GOT3 (cell line): ENCODE results near the gene ATP5F1D.
"Not testable (repeated sequence)": the region's sequence is repeated elsewhere in the genome, so short reads cannot be mapped to it uniquely, and the experiment has no call there.

ENCODE experiments used
- DNase-seq: peaks from one replicate; lab custom pipeline; 2025; ENCODE audit warnings: mixed read lengths; lab: John Stamatoyannopoulos, UW

The ATP5F1D gene

DNA sequence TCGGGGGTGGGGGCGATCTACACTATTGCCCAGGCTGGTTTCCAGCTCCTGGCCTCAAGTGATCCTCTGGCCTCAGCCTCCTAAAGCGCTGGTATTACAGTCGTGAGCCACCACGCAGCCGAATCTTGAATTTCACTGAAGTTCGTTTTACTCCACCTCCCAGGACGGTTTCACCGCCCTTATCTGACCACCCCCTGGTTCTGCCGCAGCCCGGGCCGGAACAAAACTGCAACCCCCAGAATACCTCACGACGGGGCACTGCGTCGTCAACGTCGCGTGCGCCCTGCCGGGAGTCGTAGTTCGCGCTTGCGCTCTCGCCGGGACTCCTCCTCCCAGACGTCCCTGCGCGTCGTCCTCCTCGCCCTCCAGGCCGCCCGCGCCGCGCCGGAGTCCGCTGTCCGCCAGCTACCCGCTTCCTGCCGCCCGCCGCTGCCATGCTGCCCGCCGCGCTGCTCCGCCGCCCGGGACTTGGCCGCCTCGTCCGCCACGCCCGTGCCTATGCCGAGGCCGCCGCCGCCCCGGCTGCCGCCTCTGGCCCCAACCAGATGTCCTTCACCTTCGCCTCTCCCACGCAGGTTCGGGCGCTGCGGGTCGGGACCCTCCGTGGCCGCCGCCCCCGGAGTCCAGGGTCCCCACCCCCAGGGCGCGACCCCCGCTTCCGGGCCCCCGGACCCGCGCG is at the start of gene ATP5F1D:
ATP5F1D (plus strand) TSS at position 335 of the 679 bp plus-strand sequence; CDS start at position 435, 100 bp downstream.
- peak; percentile 73 for DNase-seq

DNA sequence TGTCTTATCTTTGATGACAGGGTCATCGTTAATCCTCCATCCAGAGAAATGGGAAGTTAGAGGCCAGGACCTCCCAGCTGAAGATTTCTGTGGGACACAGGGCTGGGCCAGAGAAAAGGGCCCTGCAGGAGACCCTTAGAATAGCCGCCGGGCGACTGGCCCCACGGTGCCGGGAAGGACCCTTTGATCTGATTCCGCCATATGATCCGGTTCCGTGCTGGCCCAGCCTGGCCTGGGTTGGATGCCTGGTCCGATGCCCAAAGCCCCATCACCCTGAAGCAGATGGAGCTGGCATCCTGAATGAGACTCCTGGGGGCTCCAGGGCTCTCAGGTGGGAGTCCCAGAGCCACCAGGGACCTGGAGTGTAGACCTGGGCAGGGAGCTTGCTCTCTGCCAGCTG is 42.0 kb upstream of the ATP5F1D start:
- DNase-seq: no peak

DNA sequence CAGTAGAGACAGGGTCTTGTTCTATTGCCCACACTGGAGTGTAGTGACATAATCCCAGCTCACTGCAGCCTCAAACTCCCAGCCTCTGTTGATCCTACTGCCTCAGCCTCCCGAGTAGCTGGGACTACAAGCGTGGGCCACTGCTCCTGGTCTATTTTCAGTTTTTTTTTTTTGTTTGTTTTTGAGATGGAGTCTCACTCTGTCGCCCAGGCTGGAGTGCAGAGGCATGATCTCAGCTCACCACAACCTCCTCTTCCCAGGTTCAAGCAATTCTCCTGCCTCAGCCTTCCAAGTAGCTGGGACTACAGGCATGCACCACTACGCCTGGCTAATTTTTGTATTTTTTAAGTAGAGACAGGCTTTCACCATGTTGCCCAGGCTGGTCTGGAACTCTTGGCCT is 40.9 kb upstream of the ATP5F1D start:
- not testable (repeated sequence) for DNase-seq

DNA sequence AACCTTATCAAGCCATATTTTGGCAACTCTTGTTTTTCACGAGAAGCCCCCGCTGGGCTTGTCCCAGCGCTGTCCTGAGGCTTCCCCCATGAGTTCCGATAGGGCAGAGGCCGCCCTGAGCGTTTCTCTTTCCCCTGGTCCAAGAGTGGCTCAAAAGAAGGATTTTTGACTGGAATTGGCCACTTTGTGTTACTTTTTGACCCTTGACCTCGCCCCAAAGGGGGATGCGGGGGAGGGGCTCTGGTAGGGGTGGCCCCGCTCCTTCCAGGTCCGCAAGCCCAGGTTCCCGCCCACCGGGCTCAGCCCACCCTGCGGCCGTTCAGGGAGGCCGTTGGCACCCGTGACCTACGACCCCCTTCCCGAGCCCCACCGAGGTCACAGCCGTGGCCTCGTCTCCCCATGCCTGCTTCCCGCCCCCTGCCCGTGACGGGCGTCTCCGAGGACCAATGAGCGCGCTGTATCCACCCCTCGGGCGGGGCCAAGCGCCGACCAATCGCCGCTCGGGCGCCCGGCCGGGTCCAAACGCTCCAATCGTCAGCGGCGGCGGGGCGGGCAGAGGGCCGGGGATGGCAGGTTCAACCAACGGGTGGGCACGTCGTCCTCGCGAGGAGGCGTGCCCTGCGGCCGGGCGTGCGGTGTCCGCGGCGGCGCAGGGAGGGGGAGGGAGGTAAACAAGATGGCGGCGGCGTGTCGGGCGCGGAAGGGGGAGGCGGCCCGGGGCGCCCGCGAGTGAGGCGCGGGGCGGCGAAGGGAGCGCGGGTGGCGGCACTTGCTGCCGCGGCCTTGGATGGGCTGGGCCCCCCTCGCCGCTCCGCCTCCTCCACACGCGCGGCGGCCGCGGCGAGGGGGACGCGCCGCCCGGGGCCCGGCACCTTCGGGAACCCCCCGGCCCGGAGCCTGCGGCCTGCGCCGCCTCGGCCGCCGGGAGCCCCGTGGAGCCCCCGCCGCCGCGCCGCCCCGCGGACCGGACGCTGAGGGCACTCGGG is 36.1 kb upstream of the ATP5F1D start, which contains the start of gene STK11:
STK11 (plus strand) TSS at position 665 of the 986 bp plus-strand sequence. CDS start 1,136 bp downstream, outside the sequence.
- peak; percentile 94 for DNase-seq

DNA sequence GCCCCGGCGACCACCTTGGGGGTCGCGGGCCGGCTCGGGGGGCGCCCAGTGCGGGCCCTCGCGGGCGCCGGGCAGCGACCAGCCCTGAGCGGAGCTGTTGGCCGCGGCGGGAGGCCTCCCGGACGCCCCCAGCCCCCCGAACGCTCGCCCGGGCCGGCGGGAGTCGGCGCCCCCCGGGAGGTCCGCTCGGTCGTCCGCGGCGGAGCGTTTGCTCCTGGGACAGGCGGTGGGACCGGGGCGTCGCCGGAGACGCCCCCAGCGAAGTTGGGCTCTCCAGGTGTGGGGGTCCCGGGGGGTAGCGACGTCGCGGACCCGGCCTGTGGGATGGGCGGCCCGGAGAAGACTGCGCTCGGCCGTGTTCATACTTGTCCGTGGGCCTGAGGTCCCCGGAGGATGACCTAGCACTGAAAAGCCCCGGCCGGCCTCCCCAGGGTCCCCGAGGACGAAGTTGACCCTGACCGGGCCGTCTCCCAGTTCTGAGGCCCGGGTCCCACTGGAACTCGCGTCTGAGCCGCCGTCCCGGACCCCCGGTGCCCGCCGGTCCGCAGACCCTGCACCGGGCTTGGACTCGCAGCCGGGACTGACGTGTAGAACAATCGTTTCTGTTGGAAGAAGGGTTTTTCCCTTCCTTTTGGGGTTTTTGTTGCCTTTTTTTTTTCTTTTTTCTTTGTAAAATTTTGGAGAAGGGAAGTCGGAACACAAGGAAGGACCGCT is 35.2 kb upstream of the ATP5F1D start:
- DNase-seq: no peak

DNA sequence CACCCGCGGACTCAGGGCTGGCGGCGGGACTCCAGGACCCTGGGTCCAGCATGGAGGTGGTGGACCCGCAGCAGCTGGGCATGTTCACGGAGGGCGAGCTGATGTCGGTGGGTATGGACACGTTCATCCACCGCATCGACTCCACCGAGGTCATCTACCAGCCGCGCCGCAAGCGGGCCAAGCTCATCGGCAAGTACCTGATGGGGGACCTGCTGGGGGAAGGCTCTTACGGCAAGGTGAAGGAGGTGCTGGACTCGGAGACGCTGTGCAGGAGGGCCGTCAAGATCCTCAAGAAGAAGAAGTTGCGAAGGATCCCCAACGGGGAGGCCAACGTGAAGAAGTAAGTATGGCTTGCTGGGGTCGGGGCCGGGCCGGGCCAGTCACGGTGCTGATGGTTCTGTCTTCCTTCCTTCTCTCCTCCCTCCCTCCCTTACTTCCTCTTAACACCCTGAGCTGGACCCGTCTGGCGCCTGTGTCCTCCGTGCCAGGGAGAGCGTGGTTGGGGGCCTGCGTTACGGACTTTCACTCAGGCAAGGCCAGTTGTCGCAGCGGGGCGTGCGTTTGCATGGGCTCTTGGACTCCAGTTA is 34.6 kb upstream of the ATP5F1D start:
- no peak for DNase-seq

DNA sequence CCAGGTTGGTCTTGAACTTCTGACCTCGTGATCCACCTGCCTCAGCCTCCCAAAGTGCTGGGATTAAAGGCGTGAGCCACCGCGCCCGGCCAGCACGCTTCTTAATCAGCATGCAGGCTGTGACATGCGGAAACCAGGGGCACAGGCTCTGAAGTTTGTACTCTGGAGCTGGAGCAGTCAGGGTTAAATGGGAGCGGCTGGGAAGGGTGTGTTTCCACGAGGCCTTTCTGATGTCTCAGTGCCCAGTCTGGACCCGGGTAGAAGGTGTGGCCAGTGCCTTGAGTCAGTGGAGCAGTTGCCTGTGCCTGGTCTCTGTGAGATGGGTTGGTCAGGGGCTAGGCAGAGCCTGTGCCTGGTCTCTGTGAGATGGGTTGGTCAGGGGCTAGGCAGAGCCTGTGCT is 32.7 kb upstream of the ATP5F1D start:
- not testable (repeated sequence) for DNase-seq

DNA sequence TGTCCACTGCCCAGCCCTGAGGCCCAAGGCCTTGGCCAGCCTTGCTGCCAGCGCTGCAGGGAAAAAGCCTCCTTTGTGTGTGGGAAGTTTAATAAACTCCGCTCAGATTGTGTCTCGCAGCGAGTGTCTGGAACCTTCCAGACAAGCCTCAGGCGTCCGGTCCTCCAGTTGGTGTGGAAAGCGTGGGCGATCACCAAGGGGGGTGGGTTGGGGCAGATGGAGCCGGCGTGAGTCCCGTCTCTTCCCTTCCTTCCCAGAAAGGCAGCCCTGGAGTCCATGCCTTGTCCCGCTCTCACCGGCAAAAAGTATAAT is 31.4 kb upstream of the ATP5F1D start:
- no peak for DNase-seq

DNA sequence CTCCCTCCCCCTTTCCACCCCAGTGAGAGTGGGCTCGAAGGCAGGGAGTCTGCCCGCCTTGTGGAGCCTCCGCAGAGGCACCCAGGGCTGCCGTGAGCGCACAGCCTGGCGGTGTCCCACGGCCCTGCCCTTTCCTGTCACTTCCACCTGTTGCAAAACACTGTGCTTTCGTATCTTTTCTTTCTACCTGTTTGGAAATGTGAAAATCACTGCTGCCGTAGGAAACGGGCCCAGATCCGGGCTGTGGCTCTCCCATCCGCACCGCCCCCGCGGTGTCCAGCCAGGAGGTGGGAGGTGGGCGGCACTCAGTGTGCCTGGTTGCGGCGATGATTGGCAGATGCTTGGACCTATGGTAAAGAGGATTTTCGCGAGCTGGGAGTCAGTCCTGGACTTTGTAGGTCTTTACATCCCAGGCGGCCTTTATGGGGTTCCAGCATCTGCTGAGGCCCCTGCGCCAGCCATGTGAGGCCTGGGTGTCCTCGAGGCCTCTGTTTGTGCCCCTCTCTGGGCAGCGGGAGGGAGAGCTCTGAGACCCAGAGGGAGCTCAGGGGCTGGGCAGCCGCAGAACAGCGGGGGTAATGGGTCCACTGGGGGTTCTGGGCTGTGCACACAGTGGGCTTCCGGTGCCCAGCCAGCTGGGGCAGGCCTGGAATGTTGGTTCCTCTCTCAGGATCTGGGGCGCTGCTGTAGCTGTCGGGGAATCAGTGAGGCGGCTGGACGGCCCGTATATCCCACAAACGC is 29.9 kb upstream of the ATP5F1D start:
- no peak for DNase-seq

DNA sequence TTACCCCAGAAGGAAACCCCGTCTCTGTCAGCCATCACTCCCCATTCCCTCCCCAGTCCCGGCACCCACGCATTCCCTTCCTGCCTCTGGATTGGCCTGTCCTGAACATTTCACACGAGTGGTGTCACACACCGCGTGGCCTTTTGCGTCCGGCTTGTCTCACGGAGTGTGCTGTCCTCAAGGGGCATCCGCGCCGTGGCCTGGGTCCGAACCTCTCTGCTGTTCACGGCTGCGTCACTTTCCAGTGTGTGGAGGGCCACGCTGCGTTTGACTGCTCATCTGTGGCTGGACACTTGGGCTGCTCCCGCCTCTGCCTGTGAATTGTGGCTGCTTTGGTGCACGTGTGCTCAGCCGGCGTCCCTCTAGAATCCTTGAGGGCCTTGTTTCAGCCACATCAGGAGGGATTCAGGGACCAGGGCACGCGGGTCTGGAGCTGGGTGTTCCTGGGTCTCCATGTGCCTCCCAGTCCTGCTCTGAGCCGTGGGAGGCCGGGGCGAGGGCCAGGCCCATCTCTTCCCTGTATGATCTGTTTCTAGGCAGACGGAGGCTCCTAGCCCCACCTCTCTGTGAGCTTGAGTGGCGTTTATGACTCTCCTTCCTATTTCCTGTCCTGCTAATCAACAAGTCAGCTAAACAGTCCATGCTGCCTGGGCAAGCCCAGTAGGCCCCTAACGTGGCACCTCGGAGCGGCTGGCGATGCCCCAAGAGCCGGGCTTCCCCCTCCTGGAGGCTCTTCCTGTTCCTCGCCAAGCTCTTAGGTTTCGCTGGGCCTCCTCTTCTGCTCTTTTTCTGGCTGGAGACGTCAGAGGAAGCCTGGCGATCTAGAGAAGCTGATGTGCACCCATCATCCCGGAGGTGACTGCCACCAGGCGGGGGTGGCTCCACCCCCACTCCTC is 27.9 kb upstream of the ATP5F1D start:
- DNase-seq: no peak

DNA sequence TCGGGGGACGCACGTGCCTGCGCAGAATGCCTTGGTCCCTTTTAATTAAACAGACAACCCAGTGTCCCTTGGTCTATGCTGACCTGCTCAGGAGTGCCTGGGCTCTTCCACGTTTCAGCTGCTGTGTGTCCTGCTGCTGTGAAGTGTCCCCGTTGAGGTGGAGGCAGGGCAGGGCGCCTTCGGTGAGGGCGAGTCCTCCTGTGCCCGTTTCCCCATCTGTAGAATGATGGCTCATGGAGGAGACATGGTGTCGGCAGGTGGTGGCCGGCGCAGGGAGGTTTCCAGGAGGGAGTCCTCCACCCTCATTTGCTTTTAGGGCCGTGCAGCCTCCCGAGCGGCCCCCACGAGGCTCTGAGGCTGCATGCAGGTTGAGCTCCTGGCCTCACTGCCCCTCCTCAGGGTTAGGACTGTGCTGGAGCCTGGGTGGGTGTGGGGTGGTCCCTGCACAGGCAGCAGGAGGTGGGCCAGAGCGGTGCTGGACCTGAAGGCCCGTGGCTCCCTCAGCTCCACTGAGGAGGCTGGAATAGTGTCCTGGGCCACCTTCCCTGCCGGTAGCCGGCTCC is 27.2 kb upstream of the ATP5F1D start:
- DNase-seq: no peak

DNA sequence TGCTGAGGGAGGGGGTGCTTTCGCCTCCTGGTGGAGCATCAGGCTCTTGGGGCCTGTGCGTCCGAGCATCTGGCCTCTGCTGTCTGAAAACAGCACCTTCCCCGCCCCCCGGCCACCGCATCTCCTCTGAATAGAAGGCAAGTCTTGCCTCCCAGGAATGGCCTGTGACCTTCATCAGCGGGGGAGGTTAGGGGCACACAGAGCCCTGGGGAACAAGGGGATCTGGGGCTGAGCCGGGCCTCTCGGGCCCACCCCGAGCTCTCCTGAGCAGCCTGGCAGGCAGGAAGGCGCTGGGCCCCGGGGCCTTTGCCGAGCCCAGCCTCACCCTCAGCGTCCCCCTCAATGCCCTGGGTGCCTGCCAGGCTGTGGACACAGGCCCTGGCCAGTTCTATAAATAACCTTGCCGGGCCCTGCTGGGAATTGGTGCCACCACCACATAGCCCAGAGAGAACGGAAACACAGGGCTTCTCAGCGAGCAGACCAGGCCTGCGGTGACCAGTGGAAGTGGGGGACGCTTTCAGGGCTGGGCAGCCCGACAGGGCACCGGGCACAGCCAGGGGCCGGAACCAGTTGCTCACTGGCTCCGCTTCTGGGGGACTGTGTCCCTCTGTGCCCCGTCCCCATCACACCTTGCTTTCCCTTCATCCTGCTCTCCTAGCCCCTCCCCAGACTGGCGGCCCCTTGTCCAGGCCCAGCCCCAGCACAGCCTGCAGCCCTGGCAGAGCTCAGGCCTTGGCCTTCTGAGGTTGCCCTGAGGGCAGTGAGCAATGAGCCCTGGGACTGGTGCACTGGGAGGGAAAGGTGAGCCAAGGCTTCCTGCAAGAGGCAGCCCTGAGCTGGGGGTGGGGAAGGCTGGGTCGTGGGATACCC is 26.5 kb upstream of the ATP5F1D start:
- DNase-seq: no peak

DNA sequence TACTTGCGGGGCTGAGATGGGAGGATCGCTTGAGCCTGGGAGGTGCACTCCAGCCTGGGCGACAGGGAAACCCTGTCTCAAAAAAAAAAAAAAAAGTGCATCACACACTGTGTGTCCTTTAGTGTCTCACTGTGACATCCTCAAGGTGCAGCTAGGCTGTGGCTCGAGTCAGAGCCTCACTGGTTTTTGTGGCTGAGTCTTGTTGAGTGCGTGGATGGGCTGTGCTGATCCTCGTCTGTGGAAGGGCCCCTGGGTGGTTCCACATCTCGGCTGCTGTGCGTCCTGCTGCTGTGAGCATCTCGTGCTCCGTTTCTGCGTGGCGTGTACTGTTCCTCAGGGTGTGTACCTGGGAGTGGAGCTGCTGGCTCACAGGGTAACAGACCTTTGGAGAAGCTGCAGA is 24.8 kb upstream of the ATP5F1D start:
- DNase-seq: no peak

DNA sequence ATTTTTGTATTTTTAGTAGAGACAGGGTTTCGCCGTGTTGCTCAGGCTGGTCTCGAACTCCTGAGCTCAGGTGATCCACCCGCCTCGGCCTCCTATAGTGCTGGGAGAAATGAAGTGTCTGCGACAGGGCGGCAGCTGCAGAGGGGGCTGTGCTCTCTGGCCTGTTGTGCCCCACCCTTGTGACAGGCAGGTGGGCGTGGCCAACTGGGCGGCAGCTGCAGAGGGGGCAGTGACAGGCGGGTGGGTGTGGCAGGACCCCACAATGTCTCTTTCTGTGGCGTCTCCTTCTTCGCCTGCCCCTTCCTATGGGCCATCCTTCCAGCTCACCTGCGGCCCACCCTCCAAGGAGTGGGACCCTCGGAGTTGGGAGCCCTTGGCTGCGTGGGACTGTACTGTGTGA is 24.2 kb upstream of the ATP5F1D start:
- DNase-seq: no peak

DNA sequence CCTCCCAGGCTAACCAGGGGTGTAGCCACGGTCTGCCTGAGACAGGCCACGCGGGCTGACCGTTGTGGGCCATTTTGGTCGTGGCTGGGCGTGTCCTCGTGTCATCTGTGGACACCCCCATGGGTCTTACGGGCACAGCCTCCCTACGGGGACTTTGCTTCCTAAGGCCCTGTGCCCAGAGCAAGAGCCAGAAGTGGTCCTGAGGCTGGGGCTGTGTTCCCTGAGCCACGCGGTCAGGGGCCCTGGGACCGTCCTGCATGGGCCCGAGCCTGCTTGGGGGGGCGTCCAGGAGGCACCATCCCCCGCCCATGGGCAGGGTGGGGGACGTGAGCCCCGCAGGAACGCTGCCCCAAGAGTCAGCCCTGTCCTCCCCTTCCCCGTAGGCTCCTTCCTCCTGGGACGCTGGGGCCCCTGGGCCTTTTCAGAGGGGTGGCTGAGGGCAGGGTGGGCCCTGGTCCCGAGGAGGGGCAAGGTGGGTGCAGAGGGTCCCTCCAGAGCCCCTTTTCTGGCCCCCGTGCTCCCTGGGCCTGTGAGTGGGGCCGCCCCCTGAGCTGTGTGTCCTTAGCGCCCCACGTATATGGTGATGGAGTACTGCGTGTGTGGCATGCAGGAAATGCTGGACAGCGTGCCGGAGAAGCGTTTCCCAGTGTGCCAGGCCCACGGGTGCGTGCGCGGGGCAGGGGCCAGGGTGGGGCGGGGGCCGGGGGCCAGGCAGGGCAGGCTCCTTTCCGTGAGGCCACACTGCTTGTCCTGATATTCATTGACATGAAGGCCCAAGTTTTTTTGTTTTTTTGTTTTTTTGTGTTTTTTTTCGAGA is 22.6 kb upstream of the ATP5F1D start:
- DNase-seq: no peak

DNA sequence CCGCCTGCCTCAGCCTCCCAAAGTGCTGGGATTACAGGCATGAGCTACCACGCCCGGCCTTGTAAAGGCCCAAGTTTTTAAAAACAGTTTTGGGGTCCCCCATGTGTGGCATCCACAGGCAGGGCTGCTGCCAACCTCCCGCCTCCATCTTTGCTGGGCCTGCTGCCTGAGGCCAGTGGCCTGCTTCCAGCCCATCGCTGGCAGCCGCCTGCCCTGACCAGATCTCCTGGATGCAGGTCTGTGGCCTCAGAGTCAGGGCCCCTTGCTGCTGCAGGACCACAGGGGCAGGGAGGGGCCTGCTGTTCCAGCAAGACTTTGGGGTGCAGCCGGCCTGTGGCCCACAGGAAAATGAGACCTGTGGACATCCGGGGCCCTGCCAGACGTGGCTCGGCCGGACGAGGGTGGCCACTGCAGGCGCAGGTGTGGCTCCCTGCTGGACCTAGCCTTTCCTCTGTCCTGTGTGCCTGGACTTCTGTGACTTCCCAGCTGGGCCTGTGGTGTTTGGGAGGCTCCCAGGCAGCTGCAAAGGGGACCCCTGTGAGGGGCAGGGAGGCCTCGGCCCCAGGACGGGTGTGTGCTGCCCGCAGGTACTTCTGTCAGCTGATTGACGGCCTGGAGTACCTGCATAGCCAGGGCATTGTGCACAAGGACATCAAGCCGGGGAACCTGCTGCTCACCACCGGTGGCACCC is 21.6 kb upstream of the ATP5F1D start:
- no peak for DNase-seq

DNA sequence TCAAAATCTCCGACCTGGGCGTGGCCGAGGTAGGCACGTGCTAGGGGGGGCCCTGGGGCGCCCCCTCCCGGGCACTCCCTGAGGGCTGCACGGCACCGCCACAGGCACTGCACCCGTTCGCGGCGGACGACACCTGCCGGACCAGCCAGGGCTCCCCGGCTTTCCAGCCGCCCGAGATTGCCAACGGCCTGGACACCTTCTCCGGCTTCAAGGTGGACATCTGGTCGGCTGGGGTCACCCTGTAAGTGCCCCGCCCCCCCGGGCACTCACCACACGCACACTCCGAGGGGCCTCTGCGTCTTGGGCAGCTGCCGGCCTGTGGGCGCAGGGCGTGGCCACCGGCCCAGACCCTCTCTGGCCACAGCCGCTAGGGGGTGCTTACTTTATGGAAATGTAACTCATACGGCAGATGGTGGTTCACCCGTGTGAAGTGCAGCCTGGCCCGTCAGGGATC is 21.0 kb upstream of the ATP5F1D start:
- no peak for DNase-seq
